ENCODE measurements around the gene PRPF38B.

Gene PRPF38B

GRCh38 chr1:108719656-108720435 is 27.7 kb downstream of the PRPF38B start:
- Histone ChIP-seq H3K27me3 (replicated peaks; ENCODE audit: insufficient read depth, low read length) (no peaks in the 10 kb centered on the region), H3F3A (ENCODE audit: insufficient read depth, low read length) (peaks cover 3% of the 10 kb centered on the region; the same call in 1 of the 2 replicates), H3K4me3 (ENCODE audit: low read length) (no peak overlapping the region), H3K4me1 (ENCODE audit: low read length) (peaks cover 9% of the 10 kb centered on the region; the same call in 1 of the 2 replicates), H3K9ac (ENCODE audit: low read length) (no peak overlapping the region), H3K79me2 (ENCODE audit: low read length) (no peaks in the 10 kb centered on the region), H3K9me2 (replicated peaks; ENCODE audit: insufficient read depth, low read length) (no peaks in the 10 kb centered on the region), H3K4me2 (ENCODE audit: low read depth, low read length) (0 out of 2 replicates have a peak overlapping the region, but pooled peaks have one; percentile 21), H3K9me3 (replicated peaks; ENCODE audit: insufficient read depth, low read length) (no peaks in the 10 kb centered on the region), H2AFZ (ENCODE audit: low read length) (no peak overlapping the region), H3K27ac (ENCODE audit: low read length) (no peak overlapping the region), H4K20me1 (ENCODE audit: insufficient read depth, low read length) (no peaks in the 10 kb centered on the region), H3K36me3 (replicated peaks; ENCODE audit: insufficient read depth, low read length) (no peaks in the 10 kb centered on the region)
- TF ChIP-seq EZH2phosphoT487 (IDR thresholded peaks at IDR 0.05; ENCODE audit: low read length) (no peak), EZH2 (optimal IDR thresholded peaks at IDR 0.05; ENCODE audit: low read depth, low read length) (no peak)
- TF ChIP-seq, protein P1, sequence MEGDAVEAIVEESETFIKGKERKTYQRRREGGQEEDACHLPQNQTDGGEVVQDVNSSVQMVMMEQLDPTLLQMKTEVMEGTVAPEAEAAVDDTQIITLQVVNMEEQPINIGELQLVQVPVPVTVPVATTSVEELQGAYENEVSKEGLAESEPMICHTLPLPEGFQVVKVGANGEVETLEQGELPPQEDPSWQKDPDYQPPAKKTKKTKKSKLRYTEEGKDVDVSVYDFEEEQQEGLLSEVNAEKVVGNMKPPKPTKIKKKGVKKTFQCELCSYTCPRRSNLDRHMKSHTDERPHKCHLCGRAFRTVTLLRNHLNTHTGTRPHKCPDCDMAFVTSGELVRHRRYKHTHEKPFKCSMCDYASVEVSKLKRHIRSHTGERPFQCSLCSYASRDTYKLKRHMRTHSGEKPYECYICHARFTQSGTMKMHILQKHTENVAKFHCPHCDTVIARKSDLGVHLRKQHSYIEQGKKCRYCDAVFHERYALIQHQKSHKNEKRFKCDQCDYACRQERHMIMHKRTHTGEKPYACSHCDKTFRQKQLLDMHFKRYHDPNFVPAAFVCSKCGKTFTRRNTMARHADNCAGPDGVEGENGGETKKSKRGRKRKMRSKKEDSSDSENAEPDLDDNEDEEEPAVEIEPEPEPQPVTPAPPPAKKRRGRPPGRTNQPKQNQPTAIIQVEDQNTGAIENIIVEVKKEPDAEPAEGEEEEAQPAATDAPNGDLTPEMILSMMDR (IDR thresholded peaks at IDR 0.05; ENCODE audit: low read length), result no peak
- DNase-seq, result peak; percentile 8

- TF ChIP-seq, protein P1 (IDR thresholded peaks at IDR 0.05; ENCODE audit: low read length), result no peak
- no peak for TF ChIP-seq EZH2phosphoT487 (IDR thresholded peaks at IDR 0.05; ENCODE audit: low read length)
- TF ChIP-seq EZH2 (optimal IDR thresholded peaks at IDR 0.05; ENCODE audit: low read depth, low read length), result no peak
- H3K4me3 ChIP-seq (ENCODE audit: low read length), result peak overlapping the region; percentile 54
Measured at GRCh38 chr1:108722292-108722691, 30.2 kb downstream of the PRPF38B start.

DNA sequence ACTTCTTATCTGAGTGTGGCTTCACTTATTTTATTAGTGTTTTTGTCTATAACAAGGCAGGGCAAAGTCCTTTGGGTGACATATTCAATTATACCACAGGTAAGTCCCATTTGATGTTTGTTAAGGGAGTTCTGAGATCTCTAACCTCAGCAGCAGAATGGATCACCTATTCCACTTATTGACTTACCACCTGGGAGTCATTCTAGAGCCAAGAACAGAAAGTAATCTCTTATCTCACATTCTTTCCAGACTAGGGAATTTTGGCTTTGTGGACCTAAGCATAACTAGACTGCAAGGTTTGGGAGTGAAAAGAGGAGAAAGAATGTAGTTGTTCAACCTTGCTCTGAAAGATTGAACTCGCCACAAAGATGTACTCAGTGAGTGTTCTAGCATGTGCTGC is 33.8 kb downstream of the PRPF38B start:
- no peaks in the 10 kb centered on the region for H3K9me3 ChIP-seq (replicated peaks; ENCODE audit: insufficient read depth, low read length)
- no peak for TF ChIP-seq EZH2phosphoT487 (IDR thresholded peaks at IDR 0.05; ENCODE audit: low read length)
- TF ChIP-seq, protein P1 (IDR thresholded peaks at IDR 0.05; ENCODE audit: low read length), result no peak
- no peak for TF ChIP-seq EZH2 (optimal IDR thresholded peaks at IDR 0.05; ENCODE audit: low read depth, low read length)
- no peak overlapping the region for H2AFZ ChIP-seq (ENCODE audit: low read length)

More at GRCh38 chr1:108722292-108722691, 30.2 kb downstream of the PRPF38B start:
- peak overlapping the region; percentile 50 for H3K4me2 ChIP-seq (ENCODE audit: low read depth, low read length)
- no peak overlapping the region; the same call in 1 of the 2 replicates for H3K9ac ChIP-seq (ENCODE audit: low read length)
- peak; percentile 41 for DNase-seq
- H3K4me1 ChIP-seq (ENCODE audit: low read length), result peaks cover 9% of the 10 kb centered on the region; the same call in 1 of the 2 replicates
- H3K27me3 ChIP-seq (replicated peaks; ENCODE audit: insufficient read depth, low read length), result no peaks in the 10 kb centered on the region
- no peaks in the 10 kb centered on the region for H4K20me1 ChIP-seq (ENCODE audit: insufficient read depth, low read length)
- no peaks in the 10 kb centered on the region for H3K9me3 ChIP-seq (replicated peaks; ENCODE audit: insufficient read depth, low read length)
- no peaks in the 10 kb centered on the region for H3K79me2 ChIP-seq (ENCODE audit: low read length)
- H3F3A ChIP-seq (ENCODE audit: insufficient read depth, low read length), result peaks cover 3% of the 10 kb centered on the region; the same call in 1 of the 2 replicates
- no peaks in the 10 kb centered on the region for H3K9me2 ChIP-seq (replicated peaks; ENCODE audit: insufficient read depth, low read length)
- peak overlapping the region; percentile 51 for H2AFZ ChIP-seq (ENCODE audit: low read length)
- no peaks in the 10 kb centered on the region for H3K36me3 ChIP-seq (replicated peaks; ENCODE audit: insufficient read depth, low read length)
- H3K27ac ChIP-seq (ENCODE audit: low read length), result peak overlapping the region; percentile 39; the same call in 1 of the 2 replicates

More for the DNA sequence above, 33.8 kb downstream of the PRPF38B start:
- DNase-seq, result no peak
- peaks cover 3% of the 10 kb centered on the region; the same call in 1 of the 2 replicates for H3F3A ChIP-seq (ENCODE audit: insufficient read depth, low read length)
- H3K27ac ChIP-seq (ENCODE audit: low read length), result no peak overlapping the region
- H3K36me3 ChIP-seq (replicated peaks; ENCODE audit: insufficient read depth, low read length), result no peaks in the 10 kb centered on the region
- no peaks in the 10 kb centered on the region for H4K20me1 ChIP-seq (ENCODE audit: insufficient read depth, low read length)
- H3K9me2 ChIP-seq (replicated peaks; ENCODE audit: insufficient read depth, low read length), result no peaks in the 10 kb centered on the region
- H3K27me3 ChIP-seq (replicated peaks; ENCODE audit: insufficient read depth, low read length), result no peaks in the 10 kb centered on the region
- H3K9ac ChIP-seq (ENCODE audit: low read length), result no peak overlapping the region
- no peak overlapping the region for H3K4me2 ChIP-seq (ENCODE audit: low read depth, low read length)
- H3K4me3 ChIP-seq (ENCODE audit: low read length), result no peak overlapping the region
- H3K79me2 ChIP-seq (ENCODE audit: low read length), result no peaks in the 10 kb centered on the region
- no peaks in the 10 kb centered on the region for H3K4me1 ChIP-seq (ENCODE audit: low read length)

Measured in MM.1S (cell line).